ENCODE results near the gene ZNF384. TPM values are rescaled to one million over a fixed set of nuclear protein-coding genes. Genes with fewer than 3 reads are reported as not detected.

The ZNF384 gene
- total RNA-seq, 1 experiment from 2014 or later = 63.8 TPM

DNA sequence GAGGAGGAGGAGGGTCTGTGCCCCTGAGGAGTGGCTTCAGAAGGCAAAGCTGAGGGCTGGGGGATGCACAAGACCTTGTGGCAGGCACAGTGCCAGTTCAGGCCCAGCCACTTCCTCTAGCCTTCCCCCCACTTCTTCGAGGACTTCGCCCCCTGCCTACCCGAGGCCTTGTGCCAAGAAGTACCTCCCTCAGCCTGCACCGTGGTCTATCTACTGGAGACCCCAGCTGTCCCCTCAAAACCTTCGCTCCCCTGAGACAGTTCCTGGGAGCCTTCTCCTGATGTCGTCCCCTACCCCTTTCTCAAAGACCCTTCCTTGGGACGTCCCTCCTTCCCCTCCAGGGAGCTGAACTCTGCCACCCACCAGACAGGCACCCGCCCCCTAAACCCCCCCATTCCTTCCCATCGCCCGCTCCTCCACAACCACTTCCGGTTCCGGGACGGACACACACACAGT, 604 bp downstream of the ZNF384 start:
- Mint-ChIP-seq H3K4me1 (peaks cover 23% of the 10 kb centered on the region), H3K27me3 (ENCODE audit: low read depth) (no peaks in the 10 kb centered on the region), H3K9me3 (no peaks in the 10 kb centered on the region), H3K4me3 (peak overlapping the region; percentile 86), H3K27ac (peak overlapping the region; percentile 95), H3K36me3 (peaks cover 7% of the 10 kb centered on the region; the same call in 1 of the 2 replicates)
- ATAC-seq (peak; percentile 21), DNase-seq (ENCODE audit: low spot score) (no peak)
- CTCF ChIA-PET = interaction anchor here (0.6 to 2.2 kb wide), 27 partner anchors 10 to 722 kb away, joined by 3 to 49 read pairs (median 5); partner anchors contain the start of genes ACRBP, CDCA3, CLSTN3 and COPS7A
- TF ChIP-seq NR1H2 (CRISPR knock-in tag; IDR thresholded peaks at IDR 0.05) = no peak
- TF ChIP-seq ZNF219 (CRISPR knock-in tag; IDR thresholded peaks at IDR 0.05; ENCODE audit: borderline replicate concordance) = no peak
- peak; percentile 64; the same call in 1 of the 2 replicates for TF ChIP-seq TP53 (CRISPR knock-in tag; IDR thresholded peaks at IDR 0.05)
- no peak for TF ChIP-seq ZNF423 (CRISPR knock-in tag; IDR thresholded peaks at IDR 0.05)
- POLR2A ChIA-PET = interaction anchor here (0.7 to 2.2 kb wide), 19 partner anchors 8 to 1113 kb away, joined by 3 to 39 read pairs (median 4); partner anchors contain the start of genes COPS7A, GAPDH, MLF2 and PTMS

DNA sequence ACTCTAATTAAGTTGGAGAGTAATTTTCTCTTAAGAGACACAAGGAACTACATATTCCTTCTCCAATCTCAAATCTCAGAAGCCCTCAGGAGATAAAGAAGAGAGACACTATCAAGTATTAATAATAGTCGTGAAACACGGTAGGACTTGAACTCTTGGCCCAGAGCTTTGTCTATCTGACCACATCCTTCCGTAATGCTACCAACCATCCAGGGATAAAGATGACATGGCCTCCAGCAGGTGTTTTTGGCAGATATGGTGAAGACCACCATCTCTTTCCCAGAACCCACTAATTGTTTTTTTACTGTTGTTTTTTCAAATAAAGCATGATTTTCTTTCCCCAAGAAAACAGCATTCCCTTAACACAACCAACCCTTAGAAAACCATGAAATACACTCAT, 3.4 kb downstream of the ZNF384 start:
- DNase-seq (ENCODE audit: low spot score) (no peak), ATAC-seq (no peak)
- H3K27me3 Mint-ChIP-seq (ENCODE audit: low read depth) = no peaks in the 10 kb centered on the region
- CTCF ChIA-PET = interaction anchor here (1.2 kb wide), 1 partner anchor 65 kb away, joined by 3 read pairs; no protein-coding TSS in a partner anchor
- no peak overlapping the region for H3K4me3 Mint-ChIP-seq
- peaks cover 23% of the 10 kb centered on the region for H3K4me1 Mint-ChIP-seq
- H3K27ac Mint-ChIP-seq = no peak overlapping the region
- no peaks in the 10 kb centered on the region for H3K9me3 Mint-ChIP-seq
- H3K36me3 Mint-ChIP-seq = peaks cover 12% of the 10 kb centered on the region
- TF ChIP-seq FOXK1 (CRISPR knock-in tag; IDR thresholded peaks at IDR 0.05) (no peak), NFATC4 (CRISPR knock-in tag; IDR thresholded peaks at IDR 0.05) (no peak), CTCF (IDR thresholded peaks at IDR 0.05) (no peak), ZNF219 (CRISPR knock-in tag; IDR thresholded peaks at IDR 0.05; ENCODE audit: borderline replicate concordance) (no peak), TEAD4 (CRISPR knock-in tag; IDR thresholded peaks at IDR 0.05) (no peak), PRDM15 (CRISPR knock-in tag; IDR thresholded peaks at IDR 0.05) (no peak), ZNF121 (CRISPR knock-in tag; IDR thresholded peaks at IDR 0.05) (no peak), NR1H2 (CRISPR knock-in tag; IDR thresholded peaks at IDR 0.05) (no peak), RORB (CRISPR knock-in tag; IDR thresholded peaks at IDR 0.05) (no peak), TCF7 (CRISPR knock-in tag; IDR thresholded peaks at IDR 0.05; ENCODE audit: low read depth) (no peak), ARID4B (CRISPR knock-in tag; IDR thresholded peaks at IDR 0.05; ENCODE audit: borderline replicate concordance) (no peak), AR (CRISPR knock-in tag; IDR thresholded peaks at IDR 0.05) (no peak), KAT7 (CRISPR knock-in tag; IDR thresholded peaks at IDR 0.05; ENCODE audit: borderline replicate concordance) (no peak)
- TF ChIP-seq, protein P1, sequence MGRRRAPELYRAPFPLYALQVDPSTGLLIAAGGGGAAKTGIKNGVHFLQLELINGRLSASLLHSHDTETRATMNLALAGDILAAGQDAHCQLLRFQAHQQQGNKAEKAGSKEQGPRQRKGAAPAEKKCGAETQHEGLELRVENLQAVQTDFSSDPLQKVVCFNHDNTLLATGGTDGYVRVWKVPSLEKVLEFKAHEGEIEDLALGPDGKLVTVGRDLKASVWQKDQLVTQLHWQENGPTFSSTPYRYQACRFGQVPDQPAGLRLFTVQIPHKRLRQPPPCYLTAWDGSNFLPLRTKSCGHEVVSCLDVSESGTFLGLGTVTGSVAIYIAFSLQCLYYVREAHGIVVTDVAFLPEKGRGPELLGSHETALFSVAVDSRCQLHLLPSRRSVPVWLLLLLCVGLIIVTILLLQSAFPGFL (CRISPR knock-in tag; IDR thresholded peaks at IDR 0.05; ENCODE audit: borderline replicate concordance) = no peak
- POLR2A ChIA-PET = no interaction called here
